ENCODE measurements around the gene MRNIP. TPM values are rescaled to one million over a fixed set of nuclear protein-coding genes. Genes with fewer than 3 reads are reported as not detected.

Gene MRNIP
- total RNA-seq, 3 donors from 2014 or later, result 32.3 to 67.2 (median 48.8) TPM

- H3K4me1 ChIP-seq, result no peaks in the 10 kb centered on the region
- H3K27me3 ChIP-seq, result no peaks in the 10 kb centered on the region
- no peak for TF ChIP-seq POLR2AphosphoS5 (IDR thresholded peaks at IDR 0.05)
- TF ChIP-seq POLR2A (IDR thresholded peaks at IDR 0.05), result no peak
- TF ChIP-seq CTCF (IDR thresholded peaks at IDR 0.05), result no peak
- H3K9me3 ChIP-seq, result no peaks in the 10 kb centered on the region
- H3K36me3 ChIP-seq, result peaks cover 24% of the 10 kb centered on the region
- H3K27ac ChIP-seq, result peak overlapping the region; percentile 26 to 54
- DNase-seq (ENCODE audit: low spot score in 2 of 2), result no peak
- intact Hi-C loops (cut with DNase I; ENCODE audit: low total_unique reads), result no loop called here
- H3K4me3 ChIP-seq, result no peak overlapping the region
These were observed 24.9 kb downstream of the MRNIP start for GRCh38 chr5:179833709-179834070.

- DNase-seq (ENCODE audit: low spot score in 2 of 2), result no peak
- Histone ChIP-seq H3K4me3 (no peak overlapping the region), H3K27me3 (no peaks in the 10 kb centered on the region), H3K4me1 (no peaks in the 10 kb centered on the region), H3K9me3 (no peaks in the 10 kb centered on the region), H3K27ac (peak overlapping the region; percentile 26 to 54), H3K36me3 (peaks cover 24% of the 10 kb centered on the region)
- TF ChIP-seq POLR2AphosphoS5 (IDR thresholded peaks at IDR 0.05), result no peak
- no peak for TF ChIP-seq CTCF (IDR thresholded peaks at IDR 0.05)
- TF ChIP-seq POLR2A (IDR thresholded peaks at IDR 0.05), result no peak
- intact Hi-C loops (cut with DNase I; ENCODE audit: low total_unique reads), result no loop called here
These were observed 25.4 kb downstream of the MRNIP start for GRCh38 chr5:179833056-179833708.

- Histone ChIP-seq H3K27ac (no peak overlapping the region), H3K4me3 (no peak overlapping the region), H3K4me1 (peaks cover 0 to 5% of the 10 kb centered on the region in 2 donors), H3K27me3 (no peaks in the 10 kb centered on the region), H3K9me3 (no peaks in the 10 kb centered on the region), H3K36me3 (peaks cover 19% of the 10 kb centered on the region)
- no peak for DNase-seq (ENCODE audit: low spot score in 2 of 2)
- TF ChIP-seq POLR2AphosphoS5 (IDR thresholded peaks at IDR 0.05), result no peak
- no peak for TF ChIP-seq POLR2A (IDR thresholded peaks at IDR 0.05)
- no peak for TF ChIP-seq CTCF (IDR thresholded peaks at IDR 0.05)
- intact Hi-C loops (cut with DNase I; ENCODE audit: low total_unique reads), result no loop called here
These were observed 26.4 kb downstream of the MRNIP start for GRCh38 chr5:179832039-179832745.

GRCh38 chr5:179830818-179831468, 27.7 kb downstream of the MRNIP start:
- H3K4me3 ChIP-seq, result no peak overlapping the region
- peaks cover 0 to 5% of the 10 kb centered on the region in 2 donors for H3K4me1 ChIP-seq
- intact Hi-C loops (cut with DNase I; ENCODE audit: low total_unique reads), result no loop called here
- TF ChIP-seq CTCF (IDR thresholded peaks at IDR 0.05) (no peak), POLR2A (IDR thresholded peaks at IDR 0.05) (no peak), POLR2AphosphoS5 (IDR thresholded peaks at IDR 0.05) (no peak)
- no peaks in the 10 kb centered on the region for H3K9me3 ChIP-seq
- H3K27ac ChIP-seq, result peak overlapping the region in 1 of 2 donors; percentile 43
- no peaks in the 10 kb centered on the region for H3K27me3 ChIP-seq
- peaks cover 19% of the 10 kb centered on the region for H3K36me3 ChIP-seq
- no peak for DNase-seq (ENCODE audit: low spot score in 2 of 2)

Data from breast epithelium (tissue), 4 donors.